SK-MEL-5 (cell line): Measurements from ENCODE around the gene MSH5. TPM values are rescaled to one million over a fixed set of nuclear protein-coding genes. Genes with fewer than 3 reads are reported as not detected.
A peak's percentile ranks its signal among the peaks of the same experiment; 100 is the strongest.
"Not testable (repeated sequence)": the region's sequence is repeated elsewhere in the genome, so short reads cannot be mapped to it uniquely, and the experiment has no call there.

Source experiments
- DNase-seq: peaks from one replicate; pipeline ENCODE4 v3.0.0-alpha.2; 2016; ENCODE audit warnings: low read depth, low spot score
- in situ Hi-C: cut with HindIII; loops from 2 replicates; pipeline ENCODE4 v1.10.0; 2016; ENCODE audit warnings: low sequenced_read_pairs, high pct_unique_total_duplicates, low pct_unique_long_range_greater_than_20kb
- total RNA-seq: library from RNA; depleted of rRNA; stranded (reverse); fragments of >200 nt; shearing (Covaris generic); gene quantifications from 2 replicates; pipeline ENCODE4 v1.2.3, GENCODE V29; 2014

MSH5 gene
- total RNA-seq, 1 experiment from 2014 or later, result 16.1 TPM

- in situ Hi-C loops, DNase-seq: not testable (repeated sequence)
These were observed 30.6 kb upstream of the MSH5 start for GRCh38 chr6:31709157-31709556.

DNA sequence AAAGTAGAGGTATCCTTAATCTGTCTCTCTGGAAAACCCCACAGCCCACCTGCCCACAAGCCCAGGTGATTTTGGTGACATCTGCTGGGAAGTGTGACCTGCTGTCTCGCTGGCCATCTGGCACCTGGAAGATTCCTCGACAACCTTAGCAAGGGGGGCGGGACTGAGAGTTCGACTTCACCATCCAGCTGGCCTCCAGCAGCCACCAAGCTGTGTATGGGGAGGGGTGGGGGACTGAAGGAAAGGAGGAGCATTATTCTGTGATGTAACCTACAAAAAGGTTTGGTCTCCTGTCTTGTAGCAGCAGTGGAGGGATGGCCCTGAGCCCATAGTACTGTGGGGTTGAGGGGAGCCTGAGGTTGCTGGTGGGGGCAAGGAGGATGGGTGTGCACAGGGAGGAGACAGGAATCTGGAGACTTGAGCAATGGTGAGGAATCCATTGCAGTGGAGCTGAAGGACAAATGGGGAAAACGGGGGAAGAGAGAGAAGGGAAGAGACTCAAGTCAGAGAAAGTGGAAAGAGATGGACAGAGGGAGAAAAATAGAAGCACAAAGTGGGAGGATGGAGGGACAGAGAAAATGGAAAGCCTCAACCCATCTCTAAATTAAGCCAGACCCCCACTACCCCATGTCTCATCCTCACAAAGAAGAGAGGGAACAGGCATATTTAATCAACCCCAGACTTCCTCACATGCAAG is 29.1 kb upstream of the MSH5 start:
- no peak for DNase-seq
- in situ Hi-C loops, result no loop called here

- in situ Hi-C loops, result no loop called here
- DNase-seq, result no peak
These were observed 28.6 kb upstream of the MSH5 start for GRCh38 chr6:31711233-31711632.

- peak; percentile 17 for DNase-seq
These were observed 27.5 kb upstream of the MSH5 start for GRCh38 chr6:31712296-31712695.

GRCh38 chr6:31713465-31713864 is 26.3 kb upstream of the MSH5 start:
- in situ Hi-C loops, result no loop called here
- no peak for DNase-seq

More at GRCh38 chr6:31712296-31712695, 27.5 kb upstream of the MSH5 start:
- in situ Hi-C loops, result no loop called here

- no peak for DNase-seq
- in situ Hi-C loops, result no loop called here
These were observed 25.7 kb upstream of the MSH5 start for GRCh38 chr6:31713991-31714684.

- in situ Hi-C loops, result no loop called here
- DNase-seq, result no peak
These were observed 24.5 kb upstream of the MSH5 start, which contains the start of gene LY6G6D for GRCh38 chr6:31715022-31715958. Gene LY6G6D (plus strand): TSS chr6:31715348. CDS start chr6:31715356, 8 bp downstream.

DNA sequence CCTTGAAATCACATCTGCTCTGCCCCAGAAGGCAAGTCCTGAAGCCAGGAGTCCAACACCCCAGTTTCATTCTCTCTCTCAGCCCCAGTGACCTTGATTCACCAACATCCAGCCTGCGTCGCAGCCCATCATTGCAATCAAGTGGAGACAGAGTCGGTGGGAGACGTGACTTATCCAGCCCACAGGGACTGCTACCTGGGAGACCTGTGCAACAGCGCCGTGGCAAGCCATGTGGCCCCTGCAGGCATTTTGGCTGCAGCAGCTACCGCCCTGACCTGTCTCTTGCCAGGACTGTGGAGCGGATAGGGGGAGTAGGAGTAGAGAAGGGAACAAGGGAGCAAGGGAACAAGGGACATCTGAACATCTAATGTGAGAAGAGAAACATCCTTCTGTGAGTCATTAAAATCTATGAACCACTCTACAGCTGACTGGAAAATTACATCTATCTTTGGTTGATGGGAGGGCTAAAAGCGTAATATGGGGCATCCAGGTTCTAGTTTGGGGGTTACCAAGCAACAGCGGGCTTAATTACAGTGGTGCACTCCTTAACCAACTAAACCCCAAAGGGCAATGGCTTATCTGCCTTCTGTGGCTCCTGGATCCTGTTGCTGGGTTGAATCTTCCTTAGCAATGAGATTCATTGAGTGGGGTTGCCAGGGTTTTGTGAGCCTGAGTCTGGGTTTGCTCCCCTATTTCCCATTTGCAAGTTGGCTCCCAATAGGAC is 22.1 kb upstream of the MSH5 start:
- DNase-seq, result no peak
- in situ Hi-C loops, result no loop called here

DNA sequence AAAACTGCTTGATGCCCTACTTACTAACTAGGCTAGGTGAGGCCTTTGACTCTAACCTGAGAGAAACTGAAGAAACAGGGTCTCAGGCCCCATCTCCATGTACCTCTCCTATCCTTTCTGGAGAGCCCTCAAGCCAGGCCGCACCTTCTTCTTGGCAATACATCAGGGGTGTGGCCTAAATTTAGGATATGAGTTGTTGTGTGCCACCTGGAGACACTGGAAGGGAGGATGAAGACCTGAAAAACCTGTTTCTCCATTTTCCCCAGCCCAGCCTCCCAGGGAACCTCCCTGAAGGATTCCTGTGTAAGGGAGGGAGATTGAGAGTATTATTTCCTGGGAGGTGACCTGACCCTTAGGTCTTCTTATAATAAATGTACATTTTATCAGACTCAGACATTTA is 21.5 kb upstream of the MSH5 start:
- DNase-seq, result no peak

GRCh38 chr6:31719001-31719400 is 20.8 kb upstream of the MSH5 start:
- in situ Hi-C loops, result no loop called here

More for the DNA sequence above, 21.5 kb upstream of the MSH5 start:
- in situ Hi-C loops, result no loop called here

DNA sequence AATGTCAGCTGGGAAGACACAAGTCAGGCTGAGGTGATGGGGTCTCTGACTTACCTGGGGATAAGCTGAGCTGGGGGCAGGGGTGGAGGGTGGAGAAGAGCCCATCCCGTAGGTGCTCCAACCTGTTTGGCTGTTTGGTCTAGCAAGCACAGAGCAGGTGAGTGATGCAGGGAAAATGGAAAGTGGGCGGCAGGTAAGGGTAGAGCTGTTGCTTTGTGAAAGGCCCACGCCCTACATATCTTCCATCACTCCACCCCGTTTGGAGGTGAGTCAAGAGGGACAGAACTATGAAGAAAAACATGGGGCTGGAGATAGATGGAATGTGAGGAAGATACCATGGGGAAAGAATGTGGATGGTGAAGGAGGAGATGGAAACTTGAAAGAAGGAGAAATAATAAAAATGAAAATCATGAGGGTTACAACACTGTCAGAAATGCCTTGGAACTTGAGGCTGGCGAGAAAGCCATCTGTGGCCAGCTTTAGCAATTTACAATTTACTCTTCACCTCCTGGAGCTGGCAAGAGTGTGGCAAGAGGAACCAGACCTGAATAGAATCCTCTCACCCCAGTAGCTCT is 19.5 kb upstream of the MSH5 start:
- DNase-seq, result no peak
- in situ Hi-C loops, result no loop called here

More at GRCh38 chr6:31719001-31719400, 20.8 kb upstream of the MSH5 start:
- no peak for DNase-seq

DNA sequence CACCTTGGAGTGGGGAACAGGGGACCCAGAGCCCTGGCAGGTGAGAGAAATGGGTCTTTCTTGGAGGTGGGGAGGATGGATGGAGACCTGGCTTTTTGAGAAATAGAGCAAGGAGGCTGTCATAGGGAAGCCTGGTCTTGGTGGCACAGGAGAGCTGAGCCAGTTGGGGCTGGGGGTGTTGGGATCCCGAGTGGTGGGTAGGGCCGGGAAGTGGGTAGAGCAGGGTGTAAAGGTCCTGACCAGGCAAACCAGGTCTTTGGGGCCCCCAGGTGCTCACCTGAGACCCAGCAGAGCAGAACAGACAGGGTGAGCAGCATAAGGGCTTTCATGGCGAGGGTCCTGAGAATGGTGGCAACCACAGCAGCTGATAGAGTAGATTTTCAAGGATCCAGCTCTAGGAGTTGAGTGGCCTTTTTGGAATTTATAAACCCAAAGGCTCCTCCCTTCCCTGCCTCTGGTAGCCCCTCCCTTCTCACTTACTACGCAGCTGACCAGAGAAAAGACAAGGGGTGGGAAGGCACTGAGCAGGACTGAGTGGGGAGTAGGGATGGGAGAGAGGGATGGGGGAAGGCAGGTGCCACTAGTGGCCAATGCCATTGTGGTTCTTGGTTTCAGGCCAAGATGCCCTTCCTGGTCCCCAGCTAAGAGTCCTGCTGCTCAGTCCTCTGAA is 18.3 kb upstream of the MSH5 start, which contains the start of gene LY6G6C:
TSS of gene LY6G6C (minus strand) at position 396 of the 670 bp plus-strand sequence. CDS start at position 329, 67 bp downstream.
- no peak for DNase-seq
- in situ Hi-C loops, result no loop called here

DNA sequence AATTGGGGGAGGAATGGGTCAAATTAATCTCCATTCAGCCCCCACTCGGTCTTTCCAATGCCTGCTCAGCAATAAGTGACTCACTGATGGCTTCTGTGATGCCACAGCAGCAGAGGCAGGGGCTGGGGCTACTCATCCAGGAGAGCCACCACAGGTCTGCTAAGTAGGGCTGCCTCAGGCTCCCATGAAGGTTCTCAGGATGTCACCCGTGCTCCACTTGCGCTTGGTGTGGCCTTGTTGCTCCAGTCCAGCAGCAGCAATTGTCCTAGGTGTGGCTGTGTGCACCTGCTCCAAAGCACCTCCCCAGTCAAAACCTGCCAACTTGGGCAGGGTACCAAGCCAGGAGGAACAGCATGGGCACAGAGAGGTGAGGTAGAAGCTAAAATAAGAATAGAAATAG is 17.6 kb upstream of the MSH5 start:
- DNase-seq, result no peak
- in situ Hi-C loops, result no loop called here

- DNase-seq, result no peak
- in situ Hi-C loops, result no loop called here
These were observed 16.4 kb upstream of the MSH5 start, which contains the start of gene MPIG6B for GRCh38 chr6:31723245-31723979. Gene MPIG6B (plus strand): TSS chr6:31723373. CDS start chr6:31723384, 11 bp downstream.

DNA sequence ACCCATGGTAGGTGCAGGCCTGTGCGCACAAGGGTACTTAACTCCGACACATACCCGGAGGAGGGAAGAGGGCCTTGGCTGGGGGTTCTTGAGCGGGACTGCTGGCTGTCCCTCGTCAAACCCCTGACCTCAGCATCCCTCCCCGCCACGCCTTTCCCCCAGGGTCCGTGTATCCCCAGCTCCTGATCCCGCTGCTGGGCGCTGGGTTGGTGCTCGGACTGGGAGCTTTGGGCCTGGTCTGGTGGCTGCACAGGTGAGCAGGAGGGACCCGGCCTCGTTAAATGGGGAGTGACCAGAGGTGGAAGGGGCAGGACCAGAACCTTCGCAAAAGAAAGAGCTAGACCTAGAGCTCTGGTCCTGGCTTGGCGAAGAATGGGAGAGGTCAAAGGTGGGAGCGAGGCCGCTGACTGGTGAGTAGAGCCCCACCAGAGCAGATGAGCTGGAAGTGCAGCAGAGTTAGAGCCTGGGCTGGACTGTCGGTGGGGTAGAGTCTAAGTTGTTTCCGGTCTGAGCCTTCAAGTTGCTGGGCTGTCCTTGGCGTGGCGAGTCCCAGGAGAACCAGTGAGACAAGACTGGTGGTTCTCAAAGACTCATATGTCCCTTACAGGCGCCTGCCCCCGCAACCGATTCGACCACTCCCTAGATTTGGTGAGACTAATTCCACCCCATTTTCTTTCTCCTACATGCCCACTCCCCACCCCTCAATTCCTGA is 15.7 kb upstream of the MSH5 start:
- in situ Hi-C loops, result no loop called here
- no peak for DNase-seq
